Choroid plexus epithelial cell (primary cell): Measurements from ENCODE around the gene MICOS13.
"Not testable (repeated sequence)": the region's sequence is repeated elsewhere in the genome, so short reads cannot be mapped to it uniquely, and the experiment has no call there.

Source experiments
- DNase-seq: peaks from one replicate; pipeline ENCODE4 v3.0.0-alpha.2; 2010; ENCODE audit warnings: low read depth
- H3K4me3 ChIP-seq: 2 replicates; pipeline ENCODE4 v1.5.1; 2011; ENCODE audit warnings: low read depth, mild to moderate bottlenecking, control low read depth, low read length, moderate library complexity
- CTCF ChIP-seq: conservative IDR thresholded peaks from 2 replicates; pipeline ENCODE4 v1.5.1; 2011; ENCODE audit warnings: low read depth, mild to moderate bottlenecking, control low read depth, inconsistent platforms, low read length, moderate library complexity

MICOS13 gene

GRCh38 chr19:5690955-5691821 is 10.9 kb upstream of the MICOS13 start:
- no peak for TF ChIP-seq CTCF
- H3K4me3 ChIP-seq = peak overlapping the region; percentile 99
- peak; percentile 51 for DNase-seq

- H3K4me3 ChIP-seq = peak within 1 kb of the TSS; percentile 99
- TF ChIP-seq CTCF = peak; percentile 90
- DNase-seq = peak; percentile 98
Measured at GRCh38 chr19:5690125-5690954, 10.0 kb upstream of the MICOS13 start, which contains the start of gene RPL36. Gene RPL36, plus strand, starts transcription at chr19:5690295. Its CDS starts 213 bp downstream, at chr19:5690508.

GRCh38 chr19:5688262-5688881 is 8.1 kb upstream of the MICOS13 start:
- H3K4me3 ChIP-seq, DNase-seq: not testable (repeated sequence)

GRCh38 chr19:5687360-5688198 is 7.3 kb upstream of the MICOS13 start:
- TF ChIP-seq CTCF = no peak
- DNase-seq = no peak

GRCh38 chr19:5686647-5687359 is 6.5 kb upstream of the MICOS13 start:
- H3K4me3 ChIP-seq = peak overlapping the region; percentile 64
- DNase-seq = peak; percentile 93
- peak; percentile 82 for TF ChIP-seq CTCF

More at GRCh38 chr19:5687360-5688198, 7.3 kb upstream of the MICOS13 start:
- H3K4me3 ChIP-seq = peak overlapping the region; percentile 64

- H3K4me3 ChIP-seq = peak overlapping the region; percentile 64
- TF ChIP-seq CTCF = no peak
- DNase-seq = no peak
Measured at GRCh38 chr19:5686326-5686646, 6.0 kb upstream of the MICOS13 start.
